ENCODE data around the gene FCRLA. TPM values are rescaled to one million over a fixed set of nuclear protein-coding genes. Genes with fewer than 3 reads are reported as not detected.

The FCRLA gene
- total RNA-seq, 1 experiment from 2014 or later = 0.20 TPM

- no TSS peak for BruUV-seq (replicated peaks)
- H3K4me3 ChIP-seq = no peak overlapping the region
- no peak overlapping the region for H2AFZ ChIP-seq
- no peaks in the 10 kb centered on the region for H3K79me2 ChIP-seq (ENCODE audit: low read depth)
- no peaks in the 10 kb centered on the region for H3K4me1 ChIP-seq (replicated peaks; ENCODE audit: insufficient read depth)
- no peak overlapping the region for H3K4me2 ChIP-seq
- no peaks in the 10 kb centered on the region for H3K36me3 ChIP-seq (ENCODE audit: low read depth)
- DNase-seq = no peak
- ChIA-PET POLR2A (ENCODE audit: unreplicated experiment) (no interaction called here), CTCF (no interaction called here)
- H3K9me2 ChIP-seq (ENCODE audit: insufficient read depth) = no peaks in the 10 kb centered on the region
- no peaks in the 10 kb centered on the region for H3F3A ChIP-seq (ENCODE audit: insufficient read depth, low read depth)
- no peak overlapping the region for H3K27ac ChIP-seq
- H3K27me3 ChIP-seq (ENCODE audit: insufficient read depth, low read depth) = no peaks in the 10 kb centered on the region
- H3K9me3 ChIP-seq (ENCODE audit: insufficient read depth, low read depth) = no peaks in the 10 kb centered on the region
- no peaks in the 10 kb centered on the region for H4K20me1 ChIP-seq (ENCODE audit: insufficient read depth)
- intact Hi-C loops (cut with micrococcal nuclease; ENCODE audit: unreplicated experiment) = no loop called here
- TF ChIP-seq CTCF (conservative IDR thresholded peaks at IDR 0.05) (no peak), EZH2 (IDR thresholded peaks at IDR 0.05; ENCODE audit: low read depth) (no peak)
Observed at GRCh38 chr1:161676958-161677689, 29.9 kb upstream of the FCRLA start.

- DNase-seq = no peak
- Histone ChIP-seq H3K9me3 (ENCODE audit: insufficient read depth, low read depth) (no peaks in the 10 kb centered on the region), H3K4me1 (replicated peaks; ENCODE audit: insufficient read depth) (no peaks in the 10 kb centered on the region), H3K79me2 (ENCODE audit: low read depth) (no peaks in the 10 kb centered on the region), H3K4me3 (no peak overlapping the region), H2AFZ (no peak overlapping the region), H3K27ac (no peak overlapping the region), H3K4me2 (no peak overlapping the region), H4K20me1 (ENCODE audit: insufficient read depth) (no peaks in the 10 kb centered on the region), H3K36me3 (ENCODE audit: low read depth) (no peaks in the 10 kb centered on the region), H3K27me3 (ENCODE audit: insufficient read depth, low read depth) (no peaks in the 10 kb centered on the region), H3K9me2 (ENCODE audit: insufficient read depth) (no peaks in the 10 kb centered on the region), H3F3A (ENCODE audit: insufficient read depth, low read depth) (no peaks in the 10 kb centered on the region)
- no TSS peak for BruUV-seq (replicated peaks)
- intact Hi-C loops (cut with micrococcal nuclease; ENCODE audit: unreplicated experiment) = no loop called here
- ChIA-PET POLR2A (ENCODE audit: unreplicated experiment) (no interaction called here), CTCF (no interaction called here)
- TF ChIP-seq CTCF (conservative IDR thresholded peaks at IDR 0.05) (no peak), EZH2 (IDR thresholded peaks at IDR 0.05; ENCODE audit: low read depth) (no peak)
Observed at GRCh38 chr1:161678500-161678899, 28.5 kb upstream of the FCRLA start.

DNA sequence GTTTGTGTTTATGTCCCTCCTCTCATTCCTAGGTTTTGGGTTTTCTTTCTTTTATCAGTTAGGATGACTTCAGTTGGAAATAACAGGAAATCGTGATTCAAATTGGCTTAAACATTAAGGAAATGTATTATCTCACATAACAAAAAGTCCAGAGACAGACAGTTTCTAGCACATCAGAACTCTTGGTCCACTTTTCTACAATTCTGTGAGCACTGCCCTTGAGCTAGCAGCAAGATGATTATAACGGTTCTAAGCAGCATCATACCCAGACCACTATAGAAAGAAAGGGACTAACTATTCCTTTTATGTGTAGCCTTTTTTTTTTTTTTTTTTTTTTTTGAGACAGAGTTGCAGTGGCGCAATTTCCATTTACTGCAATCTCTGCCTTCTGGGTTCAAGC, 25.1 kb upstream of the FCRLA start:
- POLR2A ChIA-PET (ENCODE audit: unreplicated experiment) = no interaction called here
- CTCF ChIA-PET = no interaction called here

More for the DNA sequence above, 25.1 kb upstream of the FCRLA start:
- no peaks in the 10 kb centered on the region for H3K27me3 ChIP-seq (ENCODE audit: insufficient read depth, low read depth)
- H3K27ac ChIP-seq = no peak overlapping the region
- no peaks in the 10 kb centered on the region for H3K9me3 ChIP-seq (ENCODE audit: insufficient read depth, low read depth)
- H4K20me1 ChIP-seq (ENCODE audit: insufficient read depth) = no peaks in the 10 kb centered on the region
- DNase-seq = no peak
- H2AFZ ChIP-seq = no peak overlapping the region
- H3F3A ChIP-seq (ENCODE audit: insufficient read depth, low read depth) = no peaks in the 10 kb centered on the region
- no peak overlapping the region for H3K4me3 ChIP-seq
- H3K79me2 ChIP-seq (ENCODE audit: low read depth) = no peaks in the 10 kb centered on the region
- intact Hi-C loops (cut with micrococcal nuclease; ENCODE audit: unreplicated experiment) = no loop called here
- no peaks in the 10 kb centered on the region for H3K4me1 ChIP-seq (replicated peaks; ENCODE audit: insufficient read depth)
- TF ChIP-seq CTCF (conservative IDR thresholded peaks at IDR 0.05) = no peak
- no peak for TF ChIP-seq EZH2 (IDR thresholded peaks at IDR 0.05; ENCODE audit: low read depth)
- H3K4me2 ChIP-seq = no peak overlapping the region
- BruUV-seq (replicated peaks) = no TSS peak
- H3K36me3 ChIP-seq (ENCODE audit: low read depth) = no peaks in the 10 kb centered on the region
- no peaks in the 10 kb centered on the region for H3K9me2 ChIP-seq (ENCODE audit: insufficient read depth)

Measured in PC-9 (cell line).